GM13977 (cell line): ENCODE measurements around the gene TXNDC16.

ENCODE experiments used
- DNase-seq: peaks from one replicate; pipeline ENCODE4 v3.0.0; 2012; ENCODE audit warnings: low spot score
- in situ Hi-C: fragments of 300-500 bp; cut with MboI; formaldehyde crosslinking; loops from one replicate; pipeline ENCODE4 v1.12.0; 2022; ENCODE audit warnings: low sequenced_read_pairs, low pct_unique_long_range_greater_than_20kb, mixed read lengths, inconsistent platforms; ENCODE audit not compliant: unreplicated experiment
- TF ChIP-seq, protein P1 (sequence below): IDR thresholded peaks from 2 replicates; pipeline ENCODE4 v1.5.1; 2012; ENCODE audit warnings: mild to moderate bottlenecking, control low read depth; ENCODE audit not compliant: insufficient read depth; ENCODE audit errors: extremely low read depth, missing control alignments

Gene TXNDC16

DNA sequence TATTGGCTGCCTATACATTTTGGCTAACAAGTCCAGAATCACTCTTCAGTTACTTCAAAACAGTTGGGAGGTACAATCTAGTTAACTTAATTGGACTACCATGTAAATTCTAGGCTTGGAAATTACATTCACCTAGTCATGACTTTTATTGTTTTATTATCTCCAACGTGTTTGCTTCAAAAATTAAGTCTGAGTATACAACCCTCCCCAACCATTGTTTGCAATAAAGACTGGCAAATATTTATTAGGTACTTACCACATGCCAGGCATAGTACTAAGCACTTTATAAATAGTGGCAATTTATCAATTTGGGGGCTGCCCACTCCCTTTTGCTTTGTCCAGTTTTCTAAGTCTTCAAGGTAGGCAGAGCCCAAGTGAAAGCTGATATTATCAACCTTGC is 30.3 kb downstream of the TXNDC16 start:
- in situ Hi-C loops = no loop called here
- TF ChIP-seq, protein P1, sequence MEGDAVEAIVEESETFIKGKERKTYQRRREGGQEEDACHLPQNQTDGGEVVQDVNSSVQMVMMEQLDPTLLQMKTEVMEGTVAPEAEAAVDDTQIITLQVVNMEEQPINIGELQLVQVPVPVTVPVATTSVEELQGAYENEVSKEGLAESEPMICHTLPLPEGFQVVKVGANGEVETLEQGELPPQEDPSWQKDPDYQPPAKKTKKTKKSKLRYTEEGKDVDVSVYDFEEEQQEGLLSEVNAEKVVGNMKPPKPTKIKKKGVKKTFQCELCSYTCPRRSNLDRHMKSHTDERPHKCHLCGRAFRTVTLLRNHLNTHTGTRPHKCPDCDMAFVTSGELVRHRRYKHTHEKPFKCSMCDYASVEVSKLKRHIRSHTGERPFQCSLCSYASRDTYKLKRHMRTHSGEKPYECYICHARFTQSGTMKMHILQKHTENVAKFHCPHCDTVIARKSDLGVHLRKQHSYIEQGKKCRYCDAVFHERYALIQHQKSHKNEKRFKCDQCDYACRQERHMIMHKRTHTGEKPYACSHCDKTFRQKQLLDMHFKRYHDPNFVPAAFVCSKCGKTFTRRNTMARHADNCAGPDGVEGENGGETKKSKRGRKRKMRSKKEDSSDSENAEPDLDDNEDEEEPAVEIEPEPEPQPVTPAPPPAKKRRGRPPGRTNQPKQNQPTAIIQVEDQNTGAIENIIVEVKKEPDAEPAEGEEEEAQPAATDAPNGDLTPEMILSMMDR = no peak
- no peak for DNase-seq

DNA sequence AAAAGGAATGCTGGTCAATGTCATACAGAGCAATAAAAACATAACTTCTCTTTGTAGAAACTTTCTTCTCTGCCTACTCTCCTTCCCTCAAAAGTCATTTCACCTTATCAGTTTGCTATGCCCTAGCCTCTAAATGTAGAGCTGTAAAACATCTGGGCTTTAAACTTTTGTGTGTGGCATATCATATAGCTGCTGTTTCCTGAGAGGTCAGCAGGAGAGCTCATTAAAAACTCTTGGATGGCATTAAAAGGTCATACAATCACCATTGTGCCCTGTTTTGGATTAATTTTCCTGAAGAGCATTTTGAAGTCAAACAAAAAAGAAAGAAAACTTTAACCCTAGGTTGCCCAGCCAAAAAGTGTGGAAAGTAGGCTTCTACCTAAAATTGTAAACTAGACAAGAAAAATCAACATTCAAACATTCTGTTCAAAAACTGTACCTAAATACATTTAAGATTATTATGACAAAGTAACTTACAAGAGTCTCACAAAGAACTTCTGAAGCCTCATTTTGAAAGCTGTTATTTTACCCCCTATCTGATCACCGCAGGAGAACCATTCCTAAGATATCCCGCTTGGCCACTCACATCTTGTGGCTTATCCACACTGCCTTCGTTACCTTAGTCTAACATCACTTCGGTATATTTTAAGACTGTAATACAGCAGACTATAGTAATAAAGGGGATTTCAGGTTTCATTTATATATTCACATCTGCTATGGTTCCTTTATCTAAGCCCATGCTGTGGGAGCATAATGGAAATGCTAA is 38.1 kb downstream of the TXNDC16 start:
- DNase-seq = no peak
- in situ Hi-C loops = no loop called here
- TF ChIP-seq, protein P1 = no peak

DNA sequence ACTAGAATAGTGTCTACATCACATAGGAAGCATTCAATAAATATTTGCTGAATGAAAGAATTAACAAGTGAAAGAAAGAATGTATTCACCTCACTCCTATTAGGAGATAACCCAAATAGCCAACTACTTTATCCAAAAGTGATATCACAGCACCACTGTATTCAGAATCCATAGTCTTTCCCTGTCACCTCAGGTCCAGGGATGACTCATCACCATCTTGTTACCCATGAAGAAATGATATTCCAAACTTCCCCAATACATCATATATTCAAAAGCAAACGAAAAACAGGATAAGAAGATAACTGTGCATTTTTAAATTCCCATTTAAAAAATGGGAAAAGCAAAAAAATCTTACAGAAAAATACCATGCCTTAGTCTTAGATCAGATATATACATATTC is 39.1 kb downstream of the TXNDC16 start:
- in situ Hi-C loops = no loop called here
- DNase-seq = no peak
- TF ChIP-seq, protein P1 = no peak

DNA sequence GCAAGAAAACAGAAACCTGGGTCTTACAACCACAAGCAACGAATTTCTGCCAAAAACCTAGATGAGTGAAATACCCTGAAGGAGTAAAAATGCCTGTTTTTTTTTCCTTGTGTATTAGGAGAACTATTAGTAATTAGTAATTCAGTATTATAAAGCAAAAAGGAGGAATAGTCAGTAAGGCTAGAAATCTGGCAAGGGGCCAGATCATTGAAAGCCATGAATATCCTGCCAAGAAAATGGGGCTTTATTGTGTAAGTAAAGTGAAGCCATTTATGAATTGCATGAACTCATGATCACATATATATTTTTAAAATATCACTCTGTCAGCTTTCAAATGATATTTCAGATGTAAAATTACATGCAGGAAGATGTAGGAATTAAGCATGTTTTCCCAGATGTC is 57.9 kb downstream of the TXNDC16 start:
- DNase-seq = no peak
- in situ Hi-C loops = no loop called here
- TF ChIP-seq, protein P1 = no peak

DNA sequence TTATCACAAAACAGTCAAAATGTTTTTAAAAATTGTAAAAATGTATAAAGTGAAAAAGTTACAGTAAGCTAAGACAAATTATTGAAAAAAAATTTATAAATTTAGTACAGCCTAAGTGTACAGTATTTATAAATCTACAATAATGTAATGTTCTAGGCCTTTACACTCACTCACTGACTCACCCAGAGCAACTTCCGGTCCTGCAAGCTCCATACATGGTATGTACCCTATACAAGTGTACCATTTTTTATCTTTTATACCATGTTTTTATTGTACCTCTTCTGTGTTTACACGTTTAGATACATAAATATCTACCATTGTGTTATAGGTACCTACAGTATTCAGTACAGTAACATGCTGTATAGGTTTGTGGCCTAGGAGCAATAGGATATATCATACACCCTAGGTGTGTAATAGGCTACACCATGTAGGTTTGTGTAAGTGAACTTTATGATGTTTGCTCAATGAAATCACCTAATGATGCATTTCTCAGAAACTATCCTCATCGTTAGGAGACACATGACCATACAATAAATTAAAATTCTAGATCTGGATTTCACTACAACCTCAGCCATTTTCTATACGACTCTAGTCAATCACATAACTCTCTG is 66.8 kb downstream of the TXNDC16 start:
- TF ChIP-seq, protein P1 = no peak
- in situ Hi-C loops = no loop called here
- DNase-seq = no peak

DNA sequence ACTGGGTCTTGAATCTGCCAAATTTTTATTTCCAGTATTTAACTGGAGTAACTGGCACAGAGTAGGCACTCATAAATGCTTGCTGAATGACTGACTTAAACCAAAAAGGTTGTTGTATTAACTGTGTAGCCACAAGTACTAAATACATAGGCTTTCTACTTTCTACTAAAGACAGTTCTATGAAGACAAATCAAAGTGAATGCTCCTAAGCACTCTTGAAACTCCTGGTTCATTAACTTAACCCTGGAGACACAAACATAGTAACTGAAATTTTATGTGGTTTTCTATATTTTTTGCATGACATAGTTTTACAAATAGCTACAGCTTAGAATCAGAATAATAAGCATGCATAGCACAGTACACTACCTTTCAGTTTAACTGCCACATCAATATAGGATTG is 70.4 kb downstream of the TXNDC16 start:
- DNase-seq = no peak
- TF ChIP-seq, protein P1 = no peak
- in situ Hi-C loops = no loop called here
